ENCODE data around the gene TAF5L.

Gene TAF5L

GRCh38 chr1:229594227-229595008, 31.5 kb downstream of the TAF5L start:
- in situ Hi-C loops (cut with HindIII; ENCODE audit: low sequenced_read_pairs), result no loop called here
- H3K4me3 ChIP-seq (ENCODE audit: low read depth, low read length), result no peak overlapping the region
- no peak for DNase-seq (ENCODE audit: low read depth, low spot score)
- TF ChIP-seq CTCF (IDR thresholded peaks at IDR 0.05; ENCODE audit: low read depth, low read length), result no peak

- no peak for DNase-seq (ENCODE audit: low read depth, low spot score)
- H3K4me3 ChIP-seq (ENCODE audit: low read depth, low read length), result no peak overlapping the region
- no peak for TF ChIP-seq CTCF (IDR thresholded peaks at IDR 0.05; ENCODE audit: low read depth, low read length)
- in situ Hi-C loops (cut with HindIII; ENCODE audit: low sequenced_read_pairs), result no loop called here
Measured at GRCh38 chr1:229593800-229594199, 32.1 kb downstream of the TAF5L start.

DNA sequence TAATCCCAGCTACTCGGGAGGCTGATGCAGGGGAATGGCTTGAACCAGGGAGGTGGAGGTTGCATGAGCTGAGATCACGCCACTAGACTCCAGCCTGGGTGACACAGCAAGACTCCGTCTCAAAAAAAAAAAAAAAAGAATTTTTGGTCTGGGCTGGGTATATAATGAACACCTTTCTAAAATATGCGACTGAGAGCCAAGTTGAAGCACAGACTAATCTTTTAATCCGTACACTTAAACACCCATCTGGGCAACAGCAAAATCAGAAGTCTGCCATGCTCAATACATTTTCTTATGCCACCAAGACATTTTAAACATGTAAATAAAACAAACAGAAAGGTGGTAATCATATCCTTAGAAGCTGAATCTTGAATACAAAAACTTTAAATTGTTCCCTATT, 35.8 kb downstream of the TAF5L start:
- in situ Hi-C loops (cut with HindIII; ENCODE audit: low sequenced_read_pairs), result no loop called here
- DNase-seq (ENCODE audit: low read depth, low spot score), result no peak
- TF ChIP-seq CTCF (IDR thresholded peaks at IDR 0.05; ENCODE audit: low read depth, low read length), result no peak
- H3K4me3 ChIP-seq (ENCODE audit: low read depth, low read length), result no peak overlapping the region

GRCh38 chr1:229585338-229585737, 40.6 kb downstream of the TAF5L start:
- H3K4me3 ChIP-seq (ENCODE audit: low read depth, low read length), result no peak overlapping the region
- in situ Hi-C loops (cut with HindIII; ENCODE audit: low sequenced_read_pairs), result no loop called here
- no peak for TF ChIP-seq CTCF (IDR thresholded peaks at IDR 0.05; ENCODE audit: low read depth, low read length)
- DNase-seq (ENCODE audit: low read depth, low spot score), result no peak

GRCh38 chr1:229582715-229583114, 43.2 kb downstream of the TAF5L start:
- in situ Hi-C loops (cut with HindIII; ENCODE audit: low sequenced_read_pairs), result no loop called here
- no peak for TF ChIP-seq CTCF (IDR thresholded peaks at IDR 0.05; ENCODE audit: low read depth, low read length)
- no peak for DNase-seq (ENCODE audit: low read depth, low spot score)
- no peak overlapping the region for H3K4me3 ChIP-seq (ENCODE audit: low read depth, low read length)

DNA sequence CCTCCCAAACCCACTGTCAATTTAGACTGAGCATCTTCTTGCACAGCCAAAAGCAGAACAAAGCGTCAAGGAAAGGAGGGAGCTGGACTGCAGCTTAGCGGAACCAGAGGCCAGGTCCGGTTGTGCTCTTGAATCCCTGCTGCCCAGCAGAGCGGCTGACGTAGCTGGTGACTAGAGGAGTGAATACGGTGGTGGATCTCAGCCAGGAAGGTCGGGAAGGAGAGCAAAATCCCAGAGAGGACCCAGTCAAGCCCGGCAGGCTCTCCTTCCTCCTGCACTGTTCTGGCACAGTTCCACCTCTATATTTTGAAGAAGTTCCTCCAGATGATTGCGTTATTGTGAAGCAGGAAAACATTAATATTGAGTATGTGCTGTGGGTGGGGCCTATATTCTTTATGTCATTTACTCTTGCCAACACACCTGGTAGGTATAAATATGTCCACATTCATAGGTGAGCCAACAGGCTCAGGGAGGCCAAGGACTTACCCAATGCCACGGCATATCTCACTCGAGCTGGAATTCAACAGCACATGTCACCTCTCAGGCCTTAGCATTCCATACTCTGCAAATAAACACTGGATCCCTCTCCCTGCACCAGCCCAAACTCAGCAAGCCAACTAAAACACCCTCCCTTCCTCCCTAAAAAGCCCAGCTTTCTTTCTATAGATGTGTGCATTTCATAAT, 43.8 kb downstream of the TAF5L start:
- in situ Hi-C loops (cut with HindIII; ENCODE audit: low sequenced_read_pairs), result no loop called here
- peak; percentile 41 for DNase-seq (ENCODE audit: low read depth, low spot score)
- no peak overlapping the region for H3K4me3 ChIP-seq (ENCODE audit: low read depth, low read length)
- no peak for TF ChIP-seq CTCF (IDR thresholded peaks at IDR 0.05; ENCODE audit: low read depth, low read length)
